Prostate gland (tissue), 1 donor: ENCODE measurements around the gene KRTAP10-5.

Source experiments
- POLR2A ChIP-seq: fragments of 450-650 bp; IDR thresholded peaks from one replicate; pipeline ENCODE4 v1.6.1; 2016; ENCODE audit warnings: antibody characterized with exemption, mild to moderate bottlenecking
- POLR2AphosphoS5 ChIP-seq: sonication (generic); formaldehyde crosslinking; IDR thresholded peaks from one replicate; pipeline ENCODE4 v1.6.1; 2017; ENCODE audit warnings: antibody characterized with exemption

GRCh38 chr21:44626673-44627143, 46.3 kb upstream of the KRTAP10-5 start, which contains the start of gene KRTAP10-9:
- TF ChIP-seq POLR2A (no peak), POLR2AphosphoS5 (no peak)
